Progenitor cell of endocrine pancreas (in vitro differentiated cells): ENCODE measurements around the gene TYRP1. TPM values are rescaled to one million over a fixed set of nuclear protein-coding genes. Genes with fewer than 3 reads are reported as not detected.

Source experiments
- DNase-seq: peaks from one replicate; pipeline ENCODE4 v3.0.0; 2021; ENCODE audit warnings: low spot score; ENCODE audit not compliant: unreplicated experiment
- H3K27ac Mint-ChIP-seq: 2 replicates; pipeline ENCODE4 v1.8.0; 2021; ENCODE audit warnings: mild to moderate bottlenecking, moderate library complexity, mixed read lengths
- H3K27me3 Mint-ChIP-seq: 2 replicates; pipeline ENCODE4 v1.8.0; 2021; ENCODE audit warnings: mixed read lengths
- H3K36me3 Mint-ChIP-seq: 2 replicates; pipeline ENCODE4 v1.8.0; 2022; ENCODE audit warnings: mixed read lengths; ENCODE audit not compliant: insufficient read depth
- H3K4me1 Mint-ChIP-seq: 2 replicates; pipeline ENCODE4 v1.8.0; 2021; ENCODE audit warnings: low read depth, mixed read lengths
- H3K4me3 Mint-ChIP-seq: 2 replicates; pipeline ENCODE4 v1.8.0; 2021; ENCODE audit warnings: low read depth, mild to moderate bottlenecking, moderate library complexity, mixed read lengths
- H3K9me3 Mint-ChIP-seq: 2 replicates; pipeline ENCODE4 v1.8.0; 2021; ENCODE audit warnings: low read depth, mixed read lengths
- total RNA-seq: library from RNA; stranded (reverse); gene quantifications from 2 replicates; pipeline ENCODE4 v1.2.1, GENCODE V29; 2021
- TF ChIP-seq, protein P1 (sequence below): fragments of 200-600 bp; sonication (generic); IDR thresholded peaks from one replicate; pipeline ENCODE4 v1.5.0; 2021; ENCODE audit warnings: antibody characterized with exemption, mild to moderate bottlenecking; ENCODE audit not compliant: unreplicated experiment

Gene TYRP1
- total RNA-seq, 1 donor from 2014 or later, result not detected

DNA sequence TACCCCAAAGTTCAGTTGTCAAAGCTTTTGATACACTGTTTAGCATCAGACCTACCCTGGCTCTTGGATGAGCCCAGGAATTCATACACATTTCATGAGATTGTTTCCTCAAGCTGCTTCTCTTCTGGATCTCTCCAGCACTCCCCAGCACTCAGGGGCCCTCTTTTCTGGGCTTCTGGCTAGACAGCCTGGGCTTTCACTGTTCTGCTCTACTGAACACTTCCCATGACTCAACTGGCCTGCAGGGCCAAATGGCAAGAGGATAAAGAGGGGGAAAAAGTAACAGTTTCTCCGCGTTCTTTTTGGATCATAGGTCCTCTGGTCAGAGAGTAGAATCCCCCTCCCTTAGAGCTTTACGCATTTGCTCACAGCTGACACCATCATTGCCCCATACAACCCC lies 60.7 kb downstream of the TYRP1 start:
- Mint-ChIP-seq H3K9me3 (no peaks in the 10 kb centered on the region), H3K4me3 (no peak overlapping the region), H3K4me1 (no peaks in the 10 kb centered on the region), H3K27me3 (no peaks in the 10 kb centered on the region), H3K27ac (no peak overlapping the region), H3K36me3 (no peaks in the 10 kb centered on the region)
- no peak for DNase-seq
- TF ChIP-seq, protein P1, sequence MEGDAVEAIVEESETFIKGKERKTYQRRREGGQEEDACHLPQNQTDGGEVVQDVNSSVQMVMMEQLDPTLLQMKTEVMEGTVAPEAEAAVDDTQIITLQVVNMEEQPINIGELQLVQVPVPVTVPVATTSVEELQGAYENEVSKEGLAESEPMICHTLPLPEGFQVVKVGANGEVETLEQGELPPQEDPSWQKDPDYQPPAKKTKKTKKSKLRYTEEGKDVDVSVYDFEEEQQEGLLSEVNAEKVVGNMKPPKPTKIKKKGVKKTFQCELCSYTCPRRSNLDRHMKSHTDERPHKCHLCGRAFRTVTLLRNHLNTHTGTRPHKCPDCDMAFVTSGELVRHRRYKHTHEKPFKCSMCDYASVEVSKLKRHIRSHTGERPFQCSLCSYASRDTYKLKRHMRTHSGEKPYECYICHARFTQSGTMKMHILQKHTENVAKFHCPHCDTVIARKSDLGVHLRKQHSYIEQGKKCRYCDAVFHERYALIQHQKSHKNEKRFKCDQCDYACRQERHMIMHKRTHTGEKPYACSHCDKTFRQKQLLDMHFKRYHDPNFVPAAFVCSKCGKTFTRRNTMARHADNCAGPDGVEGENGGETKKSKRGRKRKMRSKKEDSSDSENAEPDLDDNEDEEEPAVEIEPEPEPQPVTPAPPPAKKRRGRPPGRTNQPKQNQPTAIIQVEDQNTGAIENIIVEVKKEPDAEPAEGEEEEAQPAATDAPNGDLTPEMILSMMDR, result no peak

DNA sequence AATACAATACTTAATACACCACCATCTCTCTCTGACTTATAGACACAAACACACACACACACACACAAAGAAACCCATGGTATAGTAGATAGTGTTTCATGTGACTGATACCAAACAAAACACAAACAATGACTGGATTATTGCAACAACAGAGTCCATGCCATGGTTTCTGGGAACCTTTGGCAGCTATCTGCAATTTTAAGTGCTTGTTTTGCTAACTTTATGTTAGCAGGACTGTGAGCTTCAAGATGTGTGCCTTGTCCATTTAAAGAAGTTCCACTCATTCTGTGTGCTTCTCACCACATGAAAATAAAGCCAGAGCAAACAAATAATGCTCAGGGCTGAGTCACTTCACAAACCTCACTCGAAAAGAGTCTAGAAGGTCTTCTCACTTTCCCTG lies 66.6 kb downstream of the TYRP1 start:
- no peak overlapping the region for H3K27ac Mint-ChIP-seq
- no peaks in the 10 kb centered on the region for H3K9me3 Mint-ChIP-seq
- no peaks in the 10 kb centered on the region for H3K4me1 Mint-ChIP-seq
- no peaks in the 10 kb centered on the region for H3K36me3 Mint-ChIP-seq
- H3K4me3 Mint-ChIP-seq, result no peak overlapping the region
- DNase-seq, result no peak
- no peaks in the 10 kb centered on the region for H3K27me3 Mint-ChIP-seq
- TF ChIP-seq, protein P1, result no peak

Other genes starting within 250 kb of the TYRP1 start
- gene LURAP1L, start 81.6 kb downstream of the TYRP1 start, total RNA-seq, result 11.0 and 11.4 TPM in 2 replicates